HepG2 (cell line): ENCODE results near the gene RAB40C.

ENCODE experiments used
- BHLHE40 ChIP-seq: IDR thresholded peaks from 2 replicates; pipeline ENCODE4 v1.6.1; 2011; ENCODE audit warnings: low read length, improper control_type of control experiment
- CTCF ChIP-seq: sonication (generic); formaldehyde crosslinking; IDR thresholded peaks from 2 replicates; pipeline ENCODE4 v1.5.0; 2020; ENCODE audit warnings: mild to moderate bottlenecking, missing genetic modification reagents, moderate library complexity
- ELK4 ChIP-seq: sonication (generic); formaldehyde crosslinking; IDR thresholded peaks from 2 replicates; pipeline ENCODE4 v1.9.0; 2021; ENCODE audit warnings: missing genetic modification reagents, borderline replicate concordance
- ETS1 ChIP-seq: sonication (generic); formaldehyde crosslinking; IDR thresholded peaks from 2 replicates; pipeline ENCODE4 v1.4.0; 2020; ENCODE audit warnings: missing genetic modification reagents
- FOSL2 ChIP-seq: sonication (generic); formaldehyde crosslinking; IDR thresholded peaks from 2 replicates; pipeline ENCODE4 v1.4.0; 2020; ENCODE audit warnings: missing genetic modification reagents
- HINFP ChIP-seq: sonication (generic); formaldehyde crosslinking; IDR thresholded peaks from 2 replicates; pipeline ENCODE4 v1.4.0; 2020; ENCODE audit warnings: low read depth, mild to moderate bottlenecking, missing genetic modification reagents
- MIXL1 ChIP-seq: IDR thresholded peaks from 2 replicates; pipeline ENCODE4 v1.6.1; 2016
- NFIC ChIP-seq: IDR thresholded peaks from 2 replicates; pipeline ENCODE4 v1.6.1; 2012; ENCODE audit warnings: mild to moderate bottlenecking, low read length, inconsistent platforms
- PAF1 ChIP-seq: IDR thresholded peaks from 2 replicates; pipeline ENCODE4 v1.6.1; 2016; ENCODE audit warnings: missing genetic modification reagents, missing compliant biosample characterization
- ZBTB40 ChIP-seq, 2 experiments: fragments of 450-650 bp in 1 of 2; sonication (generic) in 1 of 2; formaldehyde crosslinking in 1 of 2; IDR thresholded peaks; 2 replicates each; pipeline versions ENCODE4 v1.6.1 to v1.8.0; 2016 to 2022; ENCODE audit warnings: antibody characterized with exemption in 1 of 2, mild to moderate bottlenecking in 1 of 2, missing genetic modification reagents in 1 of 2
- ZNF292 ChIP-seq: sonication (generic); formaldehyde crosslinking; IDR thresholded peaks from 2 replicates; pipeline ENCODE4 v1.8.1; 2022; ENCODE audit warnings: mild to moderate bottlenecking, low read depth, missing genetic modification reagents, borderline replicate concordance
- ZNF644 ChIP-seq: IDR thresholded peaks from 2 replicates; pipeline ENCODE4 v1.6.1; 2016; ENCODE audit warnings: low read depth

GRCh38 chr16:543301-544164 lies 46.3 kb upstream of the RAB40C start:
- TF ChIP-seq BHLHE40, result no peak
- TF ChIP-seq CTCF (CRISPR knock-in tag), result peak; percentile 45
- no peak for TF ChIP-seq MIXL1 (CRISPR knock-in tag)
- TF ChIP-seq HINFP (CRISPR knock-in tag), result no peak
- TF ChIP-seq PAF1 (CRISPR knock-in tag), result no peak
- TF ChIP-seq ZNF292 (CRISPR knock-in tag), result no peak
- no peak for TF ChIP-seq ELK4 (CRISPR knock-in tag)
- no peak for TF ChIP-seq ZBTB40 (IDR thresholded peaks at IDR 0.05)
- peak; percentile 62; the same call in 1 of the 2 replicates for TF ChIP-seq ZBTB40 (CRISPR knock-in tag; IDR thresholded peaks at IDR 0.05)
- no peak for TF ChIP-seq ETS1 (CRISPR knock-in tag)
- no peak for TF ChIP-seq ZNF644
- no peak for TF ChIP-seq NFIC
- peak; percentile 21; the same call in 1 of the 2 replicates for TF ChIP-seq FOSL2
